GM06990 (cell line): ENCODE results near the gene DCP1A.
A peak's percentile ranks its signal among the peaks of the same experiment; 100 is the strongest.
"Not testable (repeated sequence)": the region's sequence is repeated elsewhere in the genome, so short reads cannot be mapped to it uniquely, and the experiment has no call there.

Experiments used
- DNase-seq: peaks from one replicate; pipeline ENCODE4 v3.0.0-alpha.2; 2011; ENCODE audit not compliant: insufficient read length; ENCODE audit errors: extremely low read depth
- H3K27me3 ChIP-seq: replicated peaks from 2 replicates; pipeline ENCODE4 v1.6.0; 2011; ENCODE audit warnings: low read length; ENCODE audit not compliant: control insufficient read depth, insufficient read depth
- H3K36me3 ChIP-seq: 2 replicates; pipeline ENCODE4 v1.5.1; 2011; ENCODE audit warnings: low read length; ENCODE audit not compliant: control insufficient read depth, insufficient read depth
- H3K4me3 ChIP-seq: replicated peaks from 2 replicates; pipeline ENCODE4 v1.5.1; 2011; ENCODE audit warnings: low read depth, mild to moderate bottlenecking, control low read depth, low read length
- CTCF ChIP-seq: IDR thresholded peaks from 2 replicates; pipeline ENCODE4 v1.5.1; 2011; ENCODE audit warnings: low read length, control low read depth, mild to moderate bottlenecking, inconsistent platforms; ENCODE audit not compliant: insufficient read depth, poor library complexity, severe bottlenecking

The DCP1A gene

GRCh38 chr3:53274938-53275605, 72.3 kb downstream of the DCP1A start:
- Histone ChIP-seq H3K27me3 (no peaks in the 10 kb centered on the region), H3K4me3 (no peak overlapping the region), H3K36me3 (no peaks in the 10 kb centered on the region)
- no peak for DNase-seq
- no peak for TF ChIP-seq CTCF

DNA sequence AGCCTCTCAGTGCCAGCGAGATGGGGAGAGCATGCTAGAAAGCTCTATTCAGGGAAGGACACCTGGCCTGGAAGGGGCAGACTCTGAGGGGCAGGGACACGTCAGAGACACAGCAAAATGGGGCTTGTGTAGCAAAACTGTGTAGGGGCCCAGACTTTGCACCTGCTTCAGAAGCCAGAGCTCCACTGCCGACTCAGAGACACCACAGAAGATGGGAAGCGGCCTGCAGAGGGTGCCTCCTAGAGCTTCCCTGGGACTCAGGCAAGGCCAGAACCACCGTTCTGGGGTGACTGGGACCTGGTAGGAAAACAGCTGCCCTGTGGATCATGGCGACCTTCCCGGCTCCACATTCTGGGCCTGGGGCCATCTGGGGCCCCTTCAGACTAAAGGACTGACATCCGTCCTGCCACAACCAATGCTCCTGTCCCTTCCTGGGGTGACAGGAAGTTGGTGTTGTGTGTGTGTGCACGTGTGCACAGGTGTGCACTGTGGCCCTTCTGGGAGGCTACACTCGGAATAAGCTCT, 74.1 kb downstream of the DCP1A start:
- no peak for DNase-seq
- H3K36me3 ChIP-seq: no peaks in the 10 kb centered on the region
- no peaks in the 10 kb centered on the region for H3K27me3 ChIP-seq
- H3K4me3 ChIP-seq: no peak overlapping the region
- no peak for TF ChIP-seq CTCF

GRCh38 chr3:53269888-53270880, 77.2 kb downstream of the DCP1A start:
- no peak overlapping the region for H3K4me3 ChIP-seq
- TF ChIP-seq CTCF: no peak

DNA sequence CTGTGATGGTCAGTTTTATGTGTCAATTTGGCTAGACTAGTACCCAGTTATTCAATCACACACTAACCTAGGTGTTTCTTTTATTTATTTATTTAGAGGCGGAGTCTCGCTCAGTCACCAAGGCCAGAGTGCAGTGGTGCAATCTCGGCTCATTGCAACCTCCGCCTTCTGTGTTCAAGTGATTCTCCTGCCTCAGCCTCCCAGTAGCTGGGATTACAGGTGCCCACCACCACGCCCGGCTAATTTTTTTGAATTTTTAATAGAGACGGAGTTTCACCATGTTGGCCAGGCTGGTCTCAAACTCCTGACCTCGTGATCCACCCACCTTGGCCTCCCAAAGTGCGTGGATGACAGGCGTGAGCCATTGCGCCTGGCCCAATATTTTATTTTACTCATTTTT, 78.2 kb downstream of the DCP1A start:
- DNase-seq, H3K4me3 ChIP-seq, H3K27me3 ChIP-seq, H3K36me3 ChIP-seq: not testable (repeated sequence)

More at GRCh38 chr3:53269888-53270880, 77.2 kb downstream of the DCP1A start:
- DNase-seq: peak; percentile 55
- Histone ChIP-seq H3K27me3 (no peaks in the 10 kb centered on the region), H3K36me3 (no peaks in the 10 kb centered on the region)

DNA sequence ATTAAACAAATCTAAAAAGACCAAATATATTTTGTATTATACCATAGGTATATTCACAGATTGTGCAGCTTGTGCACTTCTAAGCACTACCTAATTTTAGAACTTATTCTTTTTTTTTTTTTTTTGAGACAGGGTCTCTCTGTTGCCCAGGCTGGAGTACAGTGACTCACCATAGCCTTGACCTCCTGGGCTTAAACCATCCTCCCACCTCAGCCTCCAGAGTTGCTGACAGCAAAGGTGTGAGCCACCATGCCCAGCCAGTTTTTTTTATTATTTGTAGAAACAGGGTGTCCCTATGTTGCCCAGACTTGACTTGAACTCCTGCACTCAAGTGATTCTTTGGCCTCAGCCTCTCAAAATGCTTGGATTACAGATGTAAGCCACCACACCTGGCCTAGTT, 79.6 kb downstream of the DCP1A start:
- Histone ChIP-seq H3K36me3 (no peaks in the 10 kb centered on the region), H3K4me3 (no peak overlapping the region), H3K27me3 (no peaks in the 10 kb centered on the region; the same call in 1 of the 2 replicates)
- no peak for DNase-seq
- TF ChIP-seq CTCF: no peak

GRCh38 chr3:53264718-53265117, 82.6 kb downstream of the DCP1A start:
- no peak for TF ChIP-seq CTCF
- no peak for DNase-seq
- Histone ChIP-seq H3K4me3 (no peak overlapping the region), H3K27me3 (no peaks in the 10 kb centered on the region; the same call in 1 of the 2 replicates), H3K36me3 (no peaks in the 10 kb centered on the region)
